Measurements from ENCODE around the gene PODXL. TPM values are rescaled to one million over a fixed set of nuclear protein-coding genes. Genes with fewer than 3 reads are reported as not detected.

Gene PODXL
- total and polyA plus RNA-seq, 2 of the 8 experiments (the other 6 are each of a cell fraction or from before 2014, with no cell fraction given): 638 to 925 TPM

DNA sequence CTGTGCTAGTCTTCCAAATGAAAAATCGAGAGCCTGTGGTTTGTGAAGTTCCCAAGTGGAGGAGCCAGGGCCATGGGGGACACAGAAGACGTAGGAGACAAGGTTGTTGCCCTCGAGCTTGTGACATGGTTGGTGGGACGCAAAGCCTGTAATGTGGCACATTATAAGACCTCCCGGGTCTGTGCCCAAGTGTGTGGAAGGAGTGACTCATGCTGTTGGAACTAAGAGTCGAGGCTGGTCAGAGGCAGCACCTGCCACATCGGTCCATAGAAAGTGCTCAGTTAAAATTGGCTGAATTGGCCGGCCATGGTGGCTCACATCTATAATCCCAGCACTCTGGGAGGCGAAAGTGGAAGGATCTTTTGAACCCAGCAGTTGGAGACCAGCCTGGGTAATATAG, 27.0 kb upstream of the PODXL start:
- no peak overlapping the region; the same call in 1 of the 2 replicates for H4K8ac ChIP-seq (ENCODE audit: extremely low read depth, insufficient read depth, low read length)
- peaks cover 0 to 27% (median 9%) of the 10 kb centered on the region in 4 experiments; a peak in 6 of 7 replicates for H3K4me1 ChIP-seq (replicated peaks in 1 of 4; ENCODE audit: control insufficient read depth in 3 of 4, insufficient read depth in 4 of 4, low read length in 3 of 4)
- H3K4me2 ChIP-seq (ENCODE audit: insufficient read depth in 1 of 2, low read depth in 2 of 2, low read length in 2 of 2): no peak overlapping the region
- no peaks in the 10 kb centered on the region for H3K9me3 ChIP-seq (ENCODE audit: insufficient read depth in 2 of 2, low read depth in 1 of 2, low read length in 1 of 2)
- no peak overlapping the region for H3K56ac ChIP-seq (replicated peaks; ENCODE audit: insufficient read length, low read depth, low read length)
- H3K27ac ChIP-seq (ENCODE audit: low read depth, low read length): no peak overlapping the region
- H2AFZ ChIP-seq (ENCODE audit: low read length): no peak overlapping the region
- H3K4ac ChIP-seq (replicated peaks; ENCODE audit: insufficient read length, low read depth, low read length): no peak overlapping the region
- H2AK5ac ChIP-seq (ENCODE audit: low read depth, low read length): no peak overlapping the region
- H3K4me3 ChIP-seq (ENCODE audit: extremely low read depth in 1 of 4, insufficient read depth in 2 of 4, low read depth in 3 of 4, low read length in 4 of 4): no peak overlapping the region
- no peak for FAIRE-seq
- peaks cover 0 to 9% of the 10 kb centered on the region in 2 experiments for H4K20me1 ChIP-seq (replicated peaks in 1 of 2; ENCODE audit: control insufficient read depth in 1 of 2, insufficient read depth in 2 of 2, low read length in 2 of 2)
- 0 out of 7 replicates have a peak, but pooled peaks cover 0 to 3% (median 0%) of the 10 kb centered on the region in 4 experiments for H3K27me3 ChIP-seq (replicated peaks in 1 of 4; ENCODE audit: control insufficient read depth in 3 of 4, extremely low read depth in 1 of 4, insufficient read depth in 3 of 4, low read length in 3 of 4)
- H3K79me2 ChIP-seq (ENCODE audit: control insufficient read depth in 1 of 2, insufficient read depth in 2 of 2, low read length in 2 of 2): no peaks in the 10 kb centered on the region
- no peak overlapping the region for H3K23ac ChIP-seq (ENCODE audit: insufficient read length)
- peak overlapping the region; percentile 65; the same call in 1 of the 2 replicates for H2BK15ac ChIP-seq (ENCODE audit: low read length)
- H3K79me1 ChIP-seq (ENCODE audit: low read depth, low read length): peaks cover 8% of the 10 kb centered on the region; the same call in 1 of the 2 replicates
- no peak overlapping the region for H3K14ac ChIP-seq (ENCODE audit: insufficient read length)
- no peak overlapping the region for H3K9ac ChIP-seq (replicated peaks in 1 of 4; ENCODE audit: extremely low read depth in 1 of 4, low read depth in 3 of 4, low read length in 3 of 4)
- ChIA-PET CTCF (ENCODE audit: partially characterized antibody) (interaction anchor here (1.1 to 2.5 kb wide), 3 partner anchors 13 to 66 kb away, joined by 4 to 6 read pairs (median 5); no protein-coding TSS in a partner anchor), POLR2A (ENCODE audit: partially characterized antibody) (interaction anchor here (0.9 to 1.3 kb wide), 3 partner anchors 18 to 39 kb away, joined by 3 to 4 read pairs (median 3); no protein-coding TSS in a partner anchor)
- no peak for TF ChIP-seq GABPA (IDR thresholded peaks at IDR 0.05; ENCODE audit: borderline replicate concordance, insufficient read depth, low read length)
- no peaks in the 10 kb centered on the region; a peak in 1 of 8 replicates for H3K36me3 ChIP-seq (ENCODE audit: control insufficient read depth in 2 of 4, insufficient read depth in 4 of 4, low read length in 3 of 4)
- peak overlapping the region; percentile 75; the same call in 1 of the 2 replicates for H2BK20ac ChIP-seq (ENCODE audit: low read length)
- H2BK5ac ChIP-seq (ENCODE audit: low read depth, low read length): peak overlapping the region; percentile 56; the same call in 1 of the 2 replicates
- DNase-seq (ENCODE audit: low read depth in 1 of 2, low spot score in 2 of 2): no peak
- WGBS, 2 experiments (ENCODE audit: extremely low coverage in 1 of 2, insufficient coverage in 1 of 2, insufficient read length in 1 of 2, insufficient replicate concordance in 2 of 2, low coverage in 1 of 2, low lambda C conversion rate in 2 of 2, missing lambda C conversion rate in 1 of 2): 93% methylated on average over 8 of the region's 9 CpGs; no CpG with 5 or more reads in 1 of the 2 experiments
- H3K23me2 ChIP-seq (ENCODE audit: low read depth, low read length): peaks cover 11% of the 10 kb centered on the region; the same call in 1 of the 2 replicates
- H2BK120ac ChIP-seq (replicated peaks; ENCODE audit: low read depth, low read length): no peak overlapping the region
- no peak overlapping the region for H4K5ac ChIP-seq (ENCODE audit: insufficient read length, low read depth, low read length)
- H4K91ac ChIP-seq (replicated peaks; ENCODE audit: insufficient read length, low read length): no peak overlapping the region
- peak overlapping the region; percentile 92; the same call in 1 of the 2 replicates for H2BK12ac ChIP-seq (ENCODE audit: low read depth, low read length)
- H3K18ac ChIP-seq (ENCODE audit: extremely low read depth, low read length): peak overlapping the region; percentile 52; the same call in 1 of the 2 replicates

Measured in H1 (cell line).